HG02943 (cell line): ENCODE measurements around the gene U2SURP.
A peak's percentile ranks its signal among the peaks of the same experiment; 100 is the strongest.
"Not testable (repeated sequence)": the region's sequence is repeated elsewhere in the genome, so short reads cannot be mapped to it uniquely, and the experiment has no call there.

Source experiments
- ATAC-seq: cut with Tn5 transposase; IDR thresholded peaks from one replicate; pipeline ENCODE4 v1.9.1; 2021; ENCODE audit warnings: mild to moderate bottlenecking, low read depth, moderate library complexity; ENCODE audit not compliant: unreplicated experiment

U2SURP gene

DNA sequence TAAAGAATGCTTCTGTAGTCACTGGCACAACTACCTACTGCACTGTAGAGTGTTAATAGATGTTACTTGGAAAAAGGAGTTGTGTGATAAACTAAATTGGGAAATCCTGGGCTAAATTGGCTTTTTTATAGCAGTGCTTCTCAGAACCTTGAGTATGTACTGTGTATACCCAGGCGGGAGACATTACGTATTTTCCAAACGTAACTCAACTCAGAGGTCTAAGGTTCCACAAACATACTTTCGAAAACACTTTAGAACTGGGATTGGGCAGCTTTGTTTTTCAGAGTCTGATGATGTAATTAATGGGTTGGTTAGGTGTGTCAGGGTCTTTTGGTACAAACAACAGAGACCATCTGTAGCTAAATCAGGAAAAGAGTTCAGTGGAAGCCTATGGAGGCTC, 64.7 kb downstream of the U2SURP start:
- ATAC-seq = no peak

DNA sequence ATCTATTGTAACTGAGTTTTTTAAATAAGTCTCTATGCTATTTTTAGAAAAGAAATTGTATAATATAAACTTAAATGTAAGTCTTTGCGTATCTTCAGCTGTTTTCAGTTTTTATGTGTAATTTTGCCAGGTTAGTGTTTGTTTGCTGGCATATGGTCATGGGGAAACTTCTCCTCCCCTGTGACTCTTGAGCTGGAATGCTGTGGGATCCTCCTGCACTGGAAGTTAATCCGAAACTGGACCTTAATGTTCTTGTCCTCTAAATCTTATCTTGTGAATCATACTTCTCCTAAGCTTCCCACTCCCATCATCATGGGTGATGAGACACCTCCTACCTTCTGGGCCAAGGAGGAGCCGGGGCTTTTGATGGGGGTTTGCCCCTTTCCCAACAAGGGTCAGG, 65.8 kb downstream of the U2SURP start:
- ATAC-seq = no peak

DNA sequence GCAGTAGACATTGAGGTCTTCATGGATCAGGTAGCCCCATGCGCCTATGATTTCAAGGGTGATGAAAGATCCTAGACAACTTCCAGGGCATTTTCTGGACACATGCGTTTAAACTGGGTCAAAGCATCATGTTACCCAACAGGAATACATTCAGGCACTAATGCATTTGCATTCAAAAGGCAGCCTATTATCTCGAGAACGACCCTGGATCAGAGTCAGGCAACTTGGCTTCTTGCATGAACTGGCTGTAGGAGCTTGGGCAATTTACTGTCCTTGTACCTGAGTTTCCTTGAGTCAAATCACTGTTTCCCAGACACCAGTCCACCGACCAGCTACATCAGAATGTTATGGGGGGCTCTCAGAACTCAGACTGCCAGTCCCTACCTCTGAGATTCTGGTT, 66.7 kb downstream of the U2SURP start:
- ATAC-seq = no peak

DNA sequence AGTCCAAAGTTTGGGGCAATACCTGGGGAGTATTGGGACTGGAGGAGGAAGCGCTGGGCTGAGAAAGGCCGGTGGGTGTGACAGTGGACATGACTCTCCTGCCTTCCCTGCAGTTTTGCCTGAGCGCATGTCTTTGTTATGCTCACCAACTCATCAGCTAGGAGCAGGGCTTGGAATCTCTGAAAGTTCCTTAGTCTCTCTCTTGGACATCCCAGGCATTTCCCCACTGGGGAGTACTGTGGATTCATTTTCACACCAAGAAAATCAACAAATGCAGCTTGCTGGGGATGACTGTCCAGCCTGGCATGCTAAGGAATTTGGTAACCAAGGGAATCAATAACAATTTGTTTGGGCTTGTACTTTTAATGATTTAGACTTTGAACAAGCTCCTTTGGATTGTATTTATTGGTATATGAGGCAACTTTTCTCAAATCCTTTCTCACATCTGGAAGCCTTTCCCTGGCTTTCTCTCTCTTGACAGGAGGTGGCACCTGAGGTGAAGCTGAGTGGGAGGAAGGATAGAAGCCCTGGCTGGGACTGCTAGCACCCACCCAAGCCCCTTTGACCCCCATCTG, 69.7 kb downstream of the U2SURP start:
- ATAC-seq = no peak

DNA sequence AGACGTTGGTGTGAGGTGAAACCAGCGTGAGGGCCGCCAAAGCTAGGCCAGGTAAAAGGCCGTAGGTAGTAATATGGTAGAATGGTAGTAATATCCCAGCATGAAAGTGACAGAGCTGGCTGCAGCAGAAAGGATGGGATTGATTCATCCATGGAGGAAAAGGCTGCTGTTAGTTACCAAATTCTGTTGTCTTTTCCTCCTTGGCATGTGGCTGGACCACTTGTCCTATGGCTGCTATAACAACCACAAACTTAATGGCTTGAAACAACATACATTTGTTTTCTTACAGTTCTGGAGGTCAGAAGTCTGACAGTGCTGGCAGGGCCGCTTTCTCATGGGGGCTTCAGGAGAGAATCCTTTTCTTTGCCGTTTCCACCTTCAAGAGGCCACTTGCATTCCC, 70.4 kb downstream of the U2SURP start:
- ATAC-seq = no peak

DNA sequence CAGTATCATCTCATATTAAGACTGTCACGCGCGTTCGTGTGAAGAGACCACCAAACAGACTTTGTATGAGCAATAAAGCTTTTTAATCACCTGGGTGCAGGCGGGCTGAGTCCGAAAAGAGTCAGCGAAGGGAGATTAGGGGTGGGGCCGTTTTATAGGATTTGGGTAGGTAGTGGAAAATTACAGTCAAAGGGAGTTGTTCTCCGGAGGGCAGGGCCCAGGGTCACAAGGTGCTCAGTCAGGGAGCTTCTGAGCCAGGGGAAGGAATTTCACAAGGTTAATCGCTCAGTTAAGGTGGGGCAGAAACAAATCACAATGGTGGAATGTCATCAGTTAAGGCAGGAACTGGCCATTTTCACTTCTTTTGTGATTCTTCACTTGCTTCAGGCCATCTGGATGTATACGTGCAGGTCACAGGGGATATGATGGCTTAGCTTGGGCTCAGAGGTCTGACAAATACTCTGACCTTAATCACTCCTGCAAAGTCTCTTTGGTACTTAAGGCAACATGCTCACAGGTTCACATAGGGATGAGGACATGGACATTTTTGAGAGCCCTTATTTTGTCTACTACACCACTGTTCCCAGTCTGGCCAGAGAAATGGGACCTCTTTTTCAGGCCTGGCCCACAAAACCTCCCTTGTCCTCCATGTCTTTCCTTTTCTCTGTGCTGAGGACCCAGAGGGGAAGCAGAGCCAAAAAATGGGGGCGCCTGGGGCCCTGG, 71.1 kb downstream of the U2SURP start:
- ATAC-seq = not testable (repeated sequence)

DNA sequence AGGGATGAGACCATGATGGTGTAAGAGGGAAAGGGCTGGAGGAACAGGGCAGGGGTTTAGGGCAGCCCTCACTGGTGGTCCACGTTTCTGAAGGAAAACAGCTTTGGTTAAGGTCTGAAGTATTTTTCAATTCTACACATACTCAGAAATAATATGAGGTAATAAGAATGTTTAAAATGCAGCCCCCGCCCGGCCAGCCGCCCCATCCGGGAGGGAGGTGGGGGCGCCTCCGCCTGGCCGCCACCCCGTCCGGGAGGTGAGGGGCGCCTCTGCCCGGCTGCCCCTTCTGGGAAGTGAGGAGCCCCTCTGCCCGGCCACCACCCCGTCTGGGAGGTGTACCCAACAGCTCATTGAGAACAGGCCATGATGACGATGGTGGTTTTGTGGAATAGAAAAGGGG, 72.2 kb downstream of the U2SURP start:
- ATAC-seq = not testable (repeated sequence)

DNA sequence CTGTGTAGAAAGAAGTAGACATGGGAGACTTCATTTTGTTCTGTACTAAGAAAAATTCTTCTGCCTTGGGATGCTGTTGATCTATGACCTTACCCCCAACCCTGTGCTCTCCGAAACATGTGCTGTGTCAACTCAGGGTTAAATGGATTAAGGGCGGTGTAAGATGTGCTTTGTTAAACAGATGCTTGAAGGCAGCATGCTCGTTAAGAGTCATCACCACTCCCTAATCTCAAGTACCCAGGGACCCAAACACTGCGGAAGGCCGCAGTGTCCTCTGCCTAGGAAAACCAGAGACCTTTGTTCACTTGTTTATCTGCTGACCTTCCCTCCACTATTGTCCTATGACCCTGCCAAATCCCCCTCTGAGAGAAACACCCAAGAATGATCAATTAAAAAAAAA, 72.6 kb downstream of the U2SURP start:
- ATAC-seq = not testable (repeated sequence)

DNA sequence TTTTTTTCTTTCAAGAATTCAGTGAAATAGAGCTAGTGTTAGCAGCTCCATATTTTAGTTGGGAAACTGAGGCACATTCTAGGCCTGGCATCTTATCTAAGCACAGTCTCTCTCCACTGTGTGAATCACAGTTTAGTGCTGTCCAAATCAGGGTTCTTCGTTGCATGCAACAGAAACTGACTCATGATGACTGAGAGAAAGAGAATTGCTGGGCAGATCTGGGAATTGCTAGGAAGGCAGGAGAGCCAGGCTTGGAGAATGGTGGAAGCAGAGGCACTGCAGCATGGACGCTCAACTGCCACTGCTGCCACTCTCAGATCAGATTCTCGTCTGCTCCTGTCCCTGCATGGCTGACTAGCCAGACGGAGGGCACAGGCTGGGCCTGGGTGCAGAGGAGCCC, 77.5 kb downstream of the U2SURP start:
- no peak for ATAC-seq

DNA sequence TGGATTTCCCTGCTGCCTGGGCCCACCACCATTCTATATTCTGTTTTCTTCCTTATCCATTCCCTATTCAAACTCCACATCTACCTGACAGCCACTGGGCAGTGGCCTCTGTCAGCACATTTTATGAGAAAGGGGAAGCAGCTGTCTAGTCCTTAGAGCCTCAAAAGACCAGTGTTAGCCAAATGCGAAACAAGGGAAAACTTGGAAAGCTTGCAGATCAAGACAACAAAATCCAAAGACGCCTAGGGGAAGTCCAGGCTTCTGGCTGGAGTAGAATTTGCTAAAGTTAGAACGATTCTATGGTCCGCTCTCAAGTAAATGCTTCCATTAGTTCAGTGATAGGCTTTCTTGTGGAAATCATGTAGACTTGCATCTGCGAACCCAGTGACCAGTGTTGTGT, 78.8 kb downstream of the U2SURP start:
- no peak for ATAC-seq

DNA sequence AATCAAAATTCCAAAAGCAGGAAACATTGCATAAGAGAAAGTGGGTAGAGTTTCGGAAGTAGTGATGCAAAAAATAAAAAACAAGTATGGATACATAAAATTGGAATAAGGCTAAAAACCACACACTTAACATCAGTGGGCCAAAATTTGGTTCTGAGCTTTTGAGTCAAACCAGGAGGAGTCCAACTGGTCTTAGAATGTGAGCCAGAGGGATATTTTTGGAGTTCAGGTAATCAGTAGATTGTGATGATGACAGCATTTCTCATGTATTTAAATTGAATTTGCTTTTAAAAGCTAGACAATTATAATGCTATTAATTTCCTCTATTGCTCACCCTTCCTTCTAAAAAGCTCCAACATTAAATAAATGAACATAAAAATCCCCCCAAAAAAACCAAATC, 80.0 kb downstream of the U2SURP start:
- no peak for ATAC-seq

DNA sequence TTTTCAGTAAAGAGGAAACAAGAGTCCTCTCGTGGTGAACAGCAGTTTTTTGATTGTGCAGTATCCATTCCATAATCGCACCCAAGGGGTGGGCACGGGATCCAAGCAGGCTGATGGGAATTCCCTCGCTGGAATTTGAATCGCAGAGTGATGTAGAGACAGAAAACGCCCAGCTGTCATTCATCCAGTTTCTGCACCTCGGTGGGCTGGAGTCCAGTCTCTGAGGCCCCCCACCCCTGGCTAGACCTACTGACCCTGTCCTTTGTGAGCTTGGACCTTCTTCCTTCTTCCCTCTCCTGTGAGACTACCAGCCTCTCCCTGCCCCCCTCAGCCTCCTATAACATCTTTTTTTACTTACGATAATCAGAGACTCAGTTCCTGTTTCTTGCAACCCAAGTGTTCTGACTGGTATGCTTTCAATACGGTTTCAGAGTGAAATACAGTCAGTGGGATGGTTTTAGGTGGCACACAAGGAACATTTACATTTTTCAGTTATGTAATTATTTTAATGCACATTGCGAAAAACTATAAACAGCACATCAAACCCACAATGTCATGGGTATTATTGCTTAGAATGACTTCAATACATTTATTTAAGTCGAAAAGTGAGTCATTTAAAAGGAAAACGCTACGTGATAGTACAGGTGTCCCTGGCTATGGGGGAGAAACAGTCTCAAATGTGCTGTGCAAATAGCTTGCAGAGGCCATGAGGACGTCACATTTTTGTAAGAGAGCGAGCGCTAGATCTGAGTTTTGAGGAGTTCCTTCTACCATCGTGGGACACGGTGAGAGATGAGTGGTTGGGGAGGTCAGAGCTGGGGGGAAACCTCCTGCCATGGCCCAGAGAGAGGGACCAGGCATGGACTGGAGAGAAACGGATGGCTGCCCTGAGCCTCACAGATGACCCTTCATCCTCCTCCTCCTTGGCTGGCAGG, 80.7 kb downstream of the U2SURP start:
- ATAC-seq = peak; percentile 84

DNA sequence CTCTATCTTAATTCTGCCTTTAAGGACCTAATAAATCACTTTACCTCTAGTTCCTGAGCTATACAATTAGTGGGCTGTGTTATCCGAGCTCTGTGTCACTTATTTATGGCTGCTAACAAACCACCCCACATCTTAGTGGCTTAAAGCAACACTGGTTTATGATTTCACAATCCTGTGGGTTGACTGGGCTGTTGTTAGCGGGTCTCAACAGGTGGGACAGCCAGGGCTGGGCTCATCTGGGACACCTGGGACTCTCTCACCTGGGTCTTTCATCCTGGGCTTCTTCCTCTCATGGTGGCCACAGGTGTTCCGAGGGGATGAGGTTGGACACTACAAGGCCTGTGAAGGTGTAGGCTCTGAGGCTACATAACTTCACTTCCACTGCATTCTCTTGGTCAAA, 82.4 kb downstream of the U2SURP start:
- ATAC-seq = no peak

DNA sequence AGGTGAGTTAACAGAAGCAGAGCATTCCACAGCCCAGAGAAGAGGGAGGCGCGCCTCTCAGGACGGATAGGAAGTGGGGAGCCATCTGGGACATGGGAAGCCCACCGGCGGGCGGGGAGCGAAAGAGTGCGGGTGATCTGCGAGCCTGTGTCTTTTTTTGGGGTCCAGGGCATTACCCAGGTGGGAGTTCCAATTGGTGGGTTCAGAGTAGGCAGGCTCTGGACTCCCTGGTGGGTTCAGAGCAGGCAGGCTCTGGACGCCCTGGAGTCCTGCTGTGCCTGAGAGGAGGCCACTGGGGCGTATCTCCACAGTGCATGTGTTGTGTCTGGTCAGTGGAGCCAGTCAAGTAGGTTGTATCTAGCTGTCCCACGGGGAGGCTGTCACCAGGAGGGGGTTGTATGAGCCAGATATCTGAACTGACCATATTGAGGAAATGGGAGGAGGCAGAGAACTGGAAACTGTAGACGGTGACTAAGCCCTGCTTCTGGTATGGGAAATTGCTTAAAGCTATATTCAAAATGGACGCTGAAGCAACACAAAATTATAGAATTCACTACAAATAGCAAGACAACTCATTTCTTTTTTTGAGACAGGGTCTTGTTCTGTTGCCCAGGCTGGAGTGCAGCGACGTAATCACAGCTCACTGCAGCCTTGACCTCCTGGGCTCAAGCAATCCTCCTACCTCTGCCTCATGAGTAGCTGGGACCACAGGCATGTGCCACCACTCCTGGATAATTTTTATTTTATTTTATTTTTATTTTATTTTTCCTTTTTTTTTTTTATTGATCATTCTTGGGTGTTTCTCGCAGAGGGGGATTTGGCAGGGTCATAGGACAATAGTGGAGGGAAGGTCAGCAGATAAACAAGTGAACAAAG, 83.7 kb downstream of the U2SURP start:
- no peak for ATAC-seq

DNA sequence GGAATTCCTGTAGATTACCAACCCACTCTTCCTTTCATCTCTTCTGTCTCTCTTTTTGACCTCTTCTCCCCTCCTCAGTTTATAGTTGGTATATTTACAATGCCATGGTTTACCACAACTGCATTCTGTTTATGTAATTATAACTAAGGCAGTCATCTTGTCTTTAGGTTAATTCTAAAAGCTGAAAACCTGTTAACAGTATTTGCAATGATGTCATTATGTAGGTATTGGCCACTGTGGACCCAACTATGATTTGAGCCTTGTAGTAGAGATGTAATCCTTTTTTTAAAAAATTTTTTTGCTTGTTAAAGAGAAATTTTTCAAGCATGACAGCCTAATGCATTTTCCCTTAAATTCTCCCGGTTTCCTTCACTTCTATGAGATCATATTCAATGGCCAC, 87.5 kb downstream of the U2SURP start:
- no peak for ATAC-seq

DNA sequence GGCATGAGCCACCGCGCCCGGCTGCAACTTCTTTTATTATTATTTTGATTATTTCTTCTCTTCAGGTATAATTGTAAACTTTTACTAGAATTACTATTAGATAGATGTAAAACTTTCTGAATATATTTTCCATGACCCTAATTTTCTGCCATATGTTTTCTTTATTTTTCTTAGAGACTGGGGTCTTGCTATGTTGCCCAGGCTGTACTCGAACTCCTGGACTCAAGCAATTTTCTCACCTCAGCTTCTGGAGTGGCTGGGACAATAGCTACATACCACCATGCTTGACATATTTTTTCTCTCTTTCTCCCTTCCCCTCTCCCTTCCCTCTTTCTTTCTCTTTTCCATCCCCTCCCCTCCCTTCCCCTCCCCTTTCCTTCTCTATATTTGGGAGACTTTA, 88.6 kb downstream of the U2SURP start:
- no peak for ATAC-seq

DNA sequence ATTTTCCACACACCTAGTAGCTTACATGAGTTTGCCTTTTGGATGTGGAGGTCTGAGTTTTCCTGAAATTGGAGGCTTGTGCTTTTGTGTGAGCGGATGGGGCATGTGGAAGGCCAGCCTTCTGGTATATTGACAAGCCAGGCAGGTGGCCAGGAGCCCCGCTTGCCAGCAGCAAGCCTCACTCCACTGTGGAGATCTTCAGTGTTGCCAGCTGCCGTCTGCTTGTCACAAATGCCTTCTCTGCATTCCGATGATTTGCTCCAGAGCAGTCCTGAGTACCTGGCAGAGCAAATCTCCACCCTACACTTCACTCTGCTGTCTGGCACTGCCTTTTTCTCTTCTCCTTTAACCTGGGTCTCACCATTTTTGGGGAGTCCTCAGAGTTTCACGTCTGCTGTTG, 89.1 kb downstream of the U2SURP start:
- no peak for ATAC-seq

DNA sequence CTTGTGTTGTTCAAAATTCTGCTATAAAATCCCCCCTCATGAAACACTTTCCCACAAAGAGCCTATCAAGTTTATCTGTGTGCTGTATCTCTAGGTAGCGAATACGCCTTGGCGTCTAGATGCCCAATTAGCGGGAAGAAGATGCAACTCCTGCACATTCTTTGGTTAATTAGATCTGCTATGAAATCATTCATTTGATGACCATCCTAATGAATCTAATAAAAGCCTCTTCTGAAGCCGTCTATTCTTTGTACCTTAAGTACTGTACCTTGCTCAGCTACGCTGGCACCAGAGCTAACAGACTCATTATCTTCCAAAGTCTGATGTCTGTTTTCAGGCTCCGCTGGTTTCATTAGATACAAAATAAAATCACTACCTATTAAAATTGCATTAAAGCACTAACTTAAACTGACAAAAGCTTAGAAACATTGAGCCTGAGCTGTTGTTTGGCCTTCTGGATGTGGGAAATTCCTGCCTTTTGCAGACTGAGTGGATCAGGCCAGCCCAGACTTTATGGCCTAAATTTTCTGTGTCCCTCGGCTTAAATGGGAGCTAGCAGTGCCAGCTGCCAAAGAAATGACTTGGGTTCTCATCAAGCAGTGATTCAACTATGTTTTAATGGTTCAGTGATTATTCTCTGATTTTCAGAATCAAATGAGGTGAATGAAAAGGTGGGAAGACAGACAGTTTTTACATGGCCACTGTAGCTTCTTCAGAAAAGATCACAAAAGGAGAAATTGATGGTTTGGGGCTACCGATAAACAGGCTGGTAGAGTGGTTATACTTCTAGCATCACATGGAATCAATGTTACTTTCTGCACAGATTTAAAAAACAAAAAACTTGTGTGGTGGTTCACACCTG, 89.8 kb downstream of the U2SURP start:
- no peak for ATAC-seq

DNA sequence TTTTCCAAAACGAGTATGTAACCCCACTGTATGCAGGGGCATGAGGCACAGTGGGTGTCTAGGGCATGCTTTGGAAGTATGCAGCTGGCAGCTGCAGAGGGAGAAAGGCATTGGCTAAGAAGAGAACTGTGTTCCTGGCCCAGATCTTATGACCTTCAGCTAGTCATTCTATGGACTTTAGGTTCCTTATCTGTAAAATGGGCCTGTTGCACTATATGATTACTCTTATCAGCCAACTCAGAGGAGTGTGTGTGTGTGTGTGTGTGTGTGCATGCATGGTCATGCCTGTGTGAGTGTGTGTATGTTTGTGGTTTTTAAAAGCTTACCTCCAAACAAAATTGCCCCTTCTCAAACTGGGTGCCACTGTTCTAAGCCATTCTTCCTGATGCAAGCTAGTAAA, 90.8 kb downstream of the U2SURP start:
- ATAC-seq = no peak

DNA sequence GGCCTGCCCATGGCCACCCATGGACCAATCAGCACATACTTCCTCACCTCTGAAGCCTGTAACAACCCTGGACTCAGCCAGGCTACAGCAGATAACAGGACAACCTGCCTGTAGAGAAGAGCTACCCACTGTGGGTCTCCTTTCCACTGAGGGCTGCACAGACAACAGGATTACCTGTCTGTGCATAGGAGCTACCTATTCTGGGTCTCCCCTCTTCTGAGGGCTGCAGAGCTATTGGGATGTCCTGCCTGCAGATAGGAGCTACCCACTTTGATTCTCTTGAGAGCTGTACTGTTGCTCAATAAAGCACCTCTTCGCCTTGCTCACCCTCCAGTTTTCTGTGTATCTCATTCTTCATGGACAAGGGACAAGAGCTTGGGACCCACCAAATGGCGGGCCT, 94.4 kb downstream of the U2SURP start:
- no peak for ATAC-seq
